Epithelial cell of proximal tubule (primary cell): ENCODE data around the gene MED6. TPM values are rescaled to one million over a fixed set of nuclear protein-coding genes. Genes with fewer than 3 reads are reported as not detected.

Source experiments
- DNase-seq: peaks from one replicate; pipeline ENCODE4 v3.0.0-alpha.2; 2011; ENCODE audit warnings: low read depth
- H3K4me3 ChIP-seq: 2 replicates; pipeline ENCODE4 v1.5.1; 2011; ENCODE audit warnings: low read depth, mild to moderate bottlenecking, low read length
- CTCF ChIP-seq: conservative IDR thresholded peaks from 2 replicates; pipeline ENCODE4 v1.5.1; 2012; ENCODE audit warnings: low read depth, mild to moderate bottlenecking, low read length
- total RNA-seq: library from RNA; depleted of rRNA; stranded (reverse); fragments of >200 nt; gene quantifications from 2 replicates; pipeline ENCODE4 v1.2.3, GENCODE V29; 2015

MED6 gene
- total RNA-seq, 1 donor from 2014 or later = 29.0 TPM

- DNase-seq = peak; percentile 42
- no peak for TF ChIP-seq CTCF
- peak overlapping the region; percentile 74 for H3K4me3 ChIP-seq
Observed at GRCh38 chr14:70601162-70601561, 707 bp upstream of the MED6 start.

GRCh38 chr14:70599345-70599744 is 1.1 kb downstream of the MED6 start:
- H3K4me3 ChIP-seq = peak overlapping the region; percentile 74
- TF ChIP-seq CTCF = no peak
- DNase-seq = no peak

DNA sequence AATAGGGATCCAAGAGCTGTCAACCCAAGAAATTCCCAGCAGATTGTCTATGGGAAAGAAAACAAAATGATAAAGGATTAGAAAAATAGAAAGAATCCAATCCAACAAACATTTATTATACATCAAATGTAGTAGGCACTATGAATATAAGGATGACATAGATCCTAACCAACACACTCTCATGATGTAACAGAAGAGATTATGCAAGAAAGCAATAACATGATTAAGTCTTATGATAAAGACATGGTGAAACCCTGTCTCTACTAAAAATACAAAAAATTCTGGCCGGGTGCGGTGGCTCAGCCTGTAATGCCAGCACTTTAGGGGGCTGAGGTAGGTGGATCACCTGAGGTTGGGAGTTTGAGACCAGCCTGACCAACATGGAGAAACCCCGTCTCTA is 2.7 kb downstream of the MED6 start:
- no peak for TF ChIP-seq CTCF
- DNase-seq = no peak
- H3K4me3 ChIP-seq = no peak overlapping the region

DNA sequence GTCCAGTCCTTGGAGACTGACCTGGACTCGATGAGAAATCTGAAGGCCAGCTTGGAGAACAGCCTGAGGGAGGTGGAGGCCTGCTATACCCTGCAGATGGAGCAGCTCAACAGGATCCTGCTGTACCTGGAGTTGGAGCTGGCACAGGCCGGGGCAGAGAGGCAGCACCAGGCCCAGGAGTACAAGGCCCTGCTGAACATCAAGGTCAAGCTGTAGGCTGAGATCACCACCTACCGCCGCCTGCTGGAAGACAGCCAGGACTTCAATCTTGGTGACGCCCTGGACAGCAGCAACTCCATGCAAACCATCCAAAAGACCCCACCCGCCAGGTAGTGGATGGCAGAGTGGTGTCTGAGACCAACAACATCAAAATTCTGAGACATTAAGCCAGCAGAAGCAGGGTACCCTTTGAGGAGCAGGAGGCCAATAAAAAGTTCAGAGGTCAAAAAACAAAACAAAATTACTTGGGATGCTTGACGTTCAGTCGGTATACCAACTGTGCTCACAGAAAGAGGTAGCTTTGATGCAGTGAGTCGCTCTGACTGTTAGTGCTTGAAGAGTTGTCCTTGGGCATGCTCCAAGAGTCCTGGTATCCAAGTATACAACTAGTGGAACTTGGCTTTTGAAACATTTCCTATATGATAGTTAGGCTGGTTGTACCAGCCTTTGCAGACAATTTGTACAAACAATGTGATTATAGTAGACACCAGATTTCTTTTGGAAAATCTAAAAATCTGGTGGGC is 4.8 kb downstream of the MED6 start:
- no peak for DNase-seq
- H3K4me3 ChIP-seq = no peak overlapping the region
- TF ChIP-seq CTCF = no peak

DNA sequence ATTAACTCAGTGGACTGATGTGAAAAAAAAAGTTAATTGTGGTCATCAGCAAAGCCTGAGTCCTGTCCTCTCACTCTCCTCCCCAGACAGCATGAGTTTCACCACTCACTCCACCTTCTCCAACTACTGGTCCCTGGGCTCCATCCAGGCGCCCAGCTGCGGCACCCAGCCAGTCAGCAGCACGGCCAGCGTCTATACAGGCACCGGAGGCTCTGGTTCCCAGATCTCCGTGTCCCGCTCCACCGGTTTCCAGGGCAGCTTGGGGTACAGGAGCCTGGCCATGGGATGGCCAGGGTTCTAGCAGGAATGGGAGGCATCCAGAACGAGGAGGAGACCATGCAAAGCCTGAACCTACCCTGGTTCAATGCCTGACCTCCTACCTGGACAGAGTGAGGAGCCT is 6.0 kb downstream of the MED6 start:
- no peak overlapping the region for H3K4me3 ChIP-seq
- no peak for DNase-seq
- TF ChIP-seq CTCF = no peak

- no peak for DNase-seq
- H3K4me3 ChIP-seq = no peak overlapping the region
- TF ChIP-seq CTCF = peak; percentile 38
Observed at GRCh38 chr14:70585231-70585630, 15.2 kb downstream of the MED6 start.

- no peak for TF ChIP-seq CTCF
- no peak for DNase-seq
Observed at GRCh38 chr14:70576891-70577290, 23.6 kb downstream of the MED6 start.

More at GRCh38 chr14:70576891-70577290, 23.6 kb downstream of the MED6 start:
- H3K4me3 ChIP-seq = no peak overlapping the region
